Muscle layer of duodenum (tissue), 2 donors: Measurements from ENCODE around the gene EFCAB6.

Source experiments
- H3K27ac ChIP-seq: one replicate; pipeline ENCODE4 v1.7.0; 2013; ENCODE audit warnings: mild to moderate bottlenecking, low read length
- H3K27me3 ChIP-seq: one replicate; pipeline ENCODE4 v1.7.0; 2013; ENCODE audit warnings: low read depth, mild to moderate bottlenecking, control low read depth, low read length
- H3K36me3 ChIP-seq, 2 donors: one replicate each; pipeline ENCODE4 v1.7.0; 2013; ENCODE audit warnings: low read length in 2 of 2, control low read depth in 1 of 2, mild to moderate bottlenecking in 1 of 2; ENCODE audit not compliant: insufficient read depth in 2 of 2, control insufficient read depth in 1 of 2
- H3K4me1 ChIP-seq, 2 donors: one replicate each; pipeline ENCODE4 v1.7.0; 2013; ENCODE audit warnings: low read length in 2 of 2, mild to moderate bottlenecking in 2 of 2, control low read depth in 1 of 2, moderate library complexity in 1 of 2; ENCODE audit not compliant: insufficient read depth in 2 of 2, control insufficient read depth in 1 of 2
- H3K4me3 ChIP-seq, 2 donors: one replicate each; pipeline ENCODE4 v1.7.0; 2013; ENCODE audit warnings: low read length in 2 of 2, low read depth in 1 of 2, mild to moderate bottlenecking in 1 of 2
- H3K9me3 ChIP-seq, 2 donors: one replicate each; pipeline ENCODE4 v1.7.0; 2013; ENCODE audit warnings: low read length in 2 of 2, control low read depth in 1 of 2, mild to moderate bottlenecking in 1 of 2; ENCODE audit not compliant: control insufficient read depth in 1 of 2
- donor health status: healthy.

Gene EFCAB6

DNA sequence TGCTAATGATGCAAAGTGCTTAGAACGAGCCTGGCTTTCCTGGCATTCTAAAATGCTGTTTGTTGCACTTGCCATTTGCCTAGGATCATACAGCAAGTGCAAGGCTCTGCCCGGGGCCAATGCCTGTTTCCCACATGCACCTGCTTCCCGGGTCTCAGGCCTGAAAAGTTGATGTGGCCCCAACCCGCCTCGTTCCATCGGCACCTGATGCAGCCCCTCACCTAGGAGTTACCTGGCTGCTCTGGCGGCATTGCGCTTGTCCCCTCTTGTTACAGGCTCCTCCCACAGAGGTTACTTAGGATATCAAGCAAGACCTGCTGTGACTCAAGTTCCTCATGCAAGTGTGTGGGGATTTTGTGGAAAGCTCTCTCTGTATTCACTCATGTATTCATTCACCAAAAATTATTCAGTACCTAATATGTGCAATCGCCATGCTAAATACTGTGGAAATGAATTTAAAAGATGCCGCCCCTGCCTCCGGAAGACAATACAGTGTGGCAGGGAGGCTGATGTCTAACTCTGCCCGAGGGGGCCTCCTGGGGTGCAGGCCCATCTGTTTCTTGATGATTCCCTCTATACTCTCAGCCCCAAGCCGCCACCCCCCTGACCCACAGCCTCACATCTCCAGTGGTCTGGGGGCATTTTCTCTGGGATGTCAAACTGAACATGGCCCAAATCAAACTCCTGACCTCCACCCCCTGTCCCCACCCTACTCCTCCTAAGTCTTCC is 184.5 kb downstream of the EFCAB6 start:
- no peaks in the 10 kb centered on the region for H3K9me3 ChIP-seq
- H3K4me1 ChIP-seq, result no peaks in the 10 kb centered on the region
- H3K27ac ChIP-seq, result no peak overlapping the region
- no peaks in the 10 kb centered on the region for H3K36me3 ChIP-seq
- no peak overlapping the region for H3K4me3 ChIP-seq
- no peaks in the 10 kb centered on the region for H3K27me3 ChIP-seq

- Histone ChIP-seq H3K4me1 (no peaks in the 10 kb centered on the region), H3K27ac (no peak overlapping the region), H3K27me3 (no peaks in the 10 kb centered on the region), H3K4me3 (no peak overlapping the region), H3K36me3 (no peaks in the 10 kb centered on the region), H3K9me3 (no peaks in the 10 kb centered on the region)
Measured at GRCh38 chr22:43625242-43625641, 186.9 kb downstream of the EFCAB6 start.

GRCh38 chr22:43624144-43624998 is 187.7 kb downstream of the EFCAB6 start:
- no peak overlapping the region for H3K27ac ChIP-seq
- H3K36me3 ChIP-seq, result no peaks in the 10 kb centered on the region
- peaks cover 0 to 1% of the 10 kb centered on the region in 2 donors for H3K9me3 ChIP-seq
- no peaks in the 10 kb centered on the region for H3K27me3 ChIP-seq
- no peak overlapping the region for H3K4me3 ChIP-seq
- no peaks in the 10 kb centered on the region for H3K4me1 ChIP-seq

DNA sequence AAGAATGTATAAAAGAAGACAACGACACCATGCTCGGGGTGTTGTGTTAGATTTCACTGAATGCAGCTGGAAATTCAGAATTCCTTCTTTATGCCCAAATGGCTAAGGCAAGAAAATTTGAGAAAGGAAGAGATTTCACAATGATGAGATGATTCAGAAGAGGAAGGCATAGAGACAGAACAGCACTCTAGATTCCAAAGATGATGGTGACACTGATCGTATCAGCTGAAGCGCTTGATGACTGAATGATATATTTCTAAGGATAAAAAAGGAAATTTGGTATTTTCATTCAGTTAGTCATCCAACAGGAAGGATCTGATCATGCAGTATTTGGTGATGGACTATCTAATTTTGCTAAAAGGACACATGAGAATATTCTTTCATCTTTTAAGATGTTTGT is 189.2 kb downstream of the EFCAB6 start:
- Histone ChIP-seq H3K4me1 (no peaks in the 10 kb centered on the region), H3K9me3 (peaks cover 0 to 2% of the 10 kb centered on the region in 2 donors), H3K27ac (no peak overlapping the region), H3K27me3 (no peaks in the 10 kb centered on the region), H3K4me3 (no peak overlapping the region), H3K36me3 (no peaks in the 10 kb centered on the region)

DNA sequence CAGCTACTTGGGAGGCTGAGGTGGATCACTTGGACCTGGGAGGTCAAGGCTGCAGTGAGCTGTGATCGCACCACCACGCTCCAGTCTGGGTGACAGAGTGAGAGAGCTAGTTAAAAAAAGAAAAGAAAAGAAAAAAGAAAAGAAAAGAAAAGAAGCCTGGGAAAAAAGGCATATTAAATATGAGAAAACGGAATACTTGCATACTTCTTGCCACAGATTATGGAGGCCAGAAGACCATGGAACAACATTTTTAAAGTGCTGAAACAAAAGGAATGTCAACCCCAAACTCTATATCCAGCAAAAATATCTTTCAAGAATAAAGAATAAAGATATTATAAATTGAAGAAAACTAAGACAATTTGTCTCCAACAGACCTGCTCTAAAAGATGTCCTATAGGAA is 191.9 kb downstream of the EFCAB6 start:
- no peak overlapping the region for H3K4me3 ChIP-seq
- peaks cover 0 to 2% of the 10 kb centered on the region in 2 donors for H3K9me3 ChIP-seq
- no peak overlapping the region for H3K27ac ChIP-seq
- H3K36me3 ChIP-seq, result no peaks in the 10 kb centered on the region
- H3K27me3 ChIP-seq, result no peaks in the 10 kb centered on the region
- no peaks in the 10 kb centered on the region for H3K4me1 ChIP-seq

- Histone ChIP-seq H3K9me3 (peaks cover 0 to 2% of the 10 kb centered on the region in 2 donors), H3K4me3 (no peak overlapping the region), H3K27me3 (no peaks in the 10 kb centered on the region), H3K27ac (no peak overlapping the region), H3K4me1 (no peaks in the 10 kb centered on the region), H3K36me3 (no peaks in the 10 kb centered on the region)
Measured at GRCh38 chr22:43618517-43618916, 193.6 kb downstream of the EFCAB6 start.

DNA sequence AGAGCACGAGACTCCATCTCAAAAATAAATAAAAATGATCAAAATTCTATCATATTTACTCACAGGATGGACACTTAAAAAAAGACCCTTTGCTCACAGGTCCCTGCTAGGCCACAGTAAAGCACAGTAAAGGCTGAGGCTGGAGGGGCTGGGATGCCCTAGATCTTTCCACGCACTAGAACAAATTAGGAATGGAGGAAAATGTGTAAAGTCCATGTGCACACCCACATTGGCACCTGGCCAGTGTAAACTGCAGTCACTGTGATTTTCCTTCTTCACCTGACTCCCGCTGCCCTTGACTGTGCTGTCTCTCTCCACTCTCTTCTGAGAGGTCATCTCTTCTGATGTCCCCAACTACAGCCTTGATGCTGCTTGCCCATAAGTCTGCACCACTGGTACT is 195.5 kb downstream of the EFCAB6 start:
- H3K27ac ChIP-seq, result no peak overlapping the region
- H3K27me3 ChIP-seq, result no peaks in the 10 kb centered on the region
- no peaks in the 10 kb centered on the region for H3K4me1 ChIP-seq
- H3K36me3 ChIP-seq, result no peaks in the 10 kb centered on the region
- H3K4me3 ChIP-seq, result no peak overlapping the region
- peaks cover 0 to 2% of the 10 kb centered on the region in 2 donors for H3K9me3 ChIP-seq

DNA sequence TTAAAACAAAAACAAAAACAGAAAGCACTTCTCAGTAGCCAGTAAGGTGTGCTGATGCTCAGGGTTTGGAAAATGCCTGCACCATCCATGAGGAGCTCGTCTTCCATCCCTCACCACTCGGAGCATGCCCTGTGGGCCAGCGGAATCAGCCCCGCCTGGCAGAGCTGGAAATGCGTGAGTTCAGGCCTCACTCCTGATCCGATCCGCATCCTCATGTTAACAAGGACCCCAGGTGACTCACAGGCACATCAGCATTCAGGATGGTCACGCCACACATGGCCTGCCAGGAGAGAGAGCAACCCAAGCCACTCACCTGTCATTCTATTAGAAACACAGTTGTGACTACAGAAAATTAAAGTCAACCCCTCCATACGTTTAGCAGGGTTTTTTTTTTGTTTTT is 211.8 kb downstream of the EFCAB6 start:
- Histone ChIP-seq H3K4me1 (no peaks in the 10 kb centered on the region), H3K36me3 (no peaks in the 10 kb centered on the region), H3K9me3 (no peaks in the 10 kb centered on the region), H3K27ac (no peak overlapping the region), H3K27me3 (no peaks in the 10 kb centered on the region), H3K4me3 (no peak overlapping the region)

- Histone ChIP-seq H3K27me3 (no peaks in the 10 kb centered on the region), H3K27ac (no peak overlapping the region), H3K4me1 (no peaks in the 10 kb centered on the region), H3K4me3 (no peak overlapping the region), H3K36me3 (peaks cover 0 to 3% of the 10 kb centered on the region in 2 donors), H3K9me3 (peaks cover 0 to 4% of the 10 kb centered on the region in 2 donors)
Measured at GRCh38 chr22:43592476-43592875, 219.6 kb downstream of the EFCAB6 start.

DNA sequence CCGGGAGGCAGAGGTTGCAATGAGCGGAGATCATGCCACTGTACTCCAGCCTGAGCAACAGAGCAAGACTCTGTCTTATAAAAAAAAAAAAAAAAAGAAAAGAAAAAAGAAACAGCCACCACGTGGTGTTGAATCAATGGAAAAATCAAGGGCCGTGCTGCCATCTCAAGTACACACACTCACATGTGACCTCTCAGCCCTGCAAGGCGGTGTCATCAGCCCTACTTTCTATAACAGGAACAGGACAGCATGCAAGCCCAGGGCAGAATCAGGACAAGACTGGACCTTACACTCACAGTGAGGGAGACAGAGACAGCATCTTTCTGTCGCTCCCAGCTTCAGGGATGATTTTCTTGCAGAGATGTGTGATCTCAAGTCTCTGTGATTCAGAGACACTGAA is 220.7 kb downstream of the EFCAB6 start:
- Histone ChIP-seq H3K36me3 (peaks cover 0 to 13% of the 10 kb centered on the region in 2 donors), H3K27ac (no peak overlapping the region), H3K4me3 (no peak overlapping the region), H3K9me3 (peaks cover 0 to 9% of the 10 kb centered on the region in 2 donors), H3K4me1 (no peaks in the 10 kb centered on the region), H3K27me3 (no peaks in the 10 kb centered on the region)

- H3K27me3 ChIP-seq, result no peaks in the 10 kb centered on the region
- H3K36me3 ChIP-seq, result peaks cover 0 to 13% of the 10 kb centered on the region in 2 donors
- peaks cover 8 to 19% of the 10 kb centered on the region in 2 donors for H3K9me3 ChIP-seq
- H3K27ac ChIP-seq, result no peak overlapping the region
- H3K4me3 ChIP-seq, result no peak overlapping the region
- no peaks in the 10 kb centered on the region for H3K4me1 ChIP-seq
Measured at GRCh38 chr22:43587574-43587973, 224.5 kb downstream of the EFCAB6 start.
